NCI-H1694 treated with DMSO at 0.1 percent for 48 hours (cell line): Measurements from ENCODE around the gene ASXL2.

ENCODE experiments used
- DNase-seq: peaks from one replicate; lab custom pipeline; 2025; lab: John Stamatoyannopoulos, UW

ASXL2 gene

GRCh38 chr2:25797620-25798488, 80.4 kb downstream of the ASXL2 start:
- DNase-seq: no peak

GRCh38 chr2:25794544-25795276, 83.6 kb downstream of the ASXL2 start:
- no peak for DNase-seq

- DNase-seq: no peak
Observed at GRCh38 chr2:25790074-25790790, 88.1 kb downstream of the ASXL2 start.

- no peak for DNase-seq
Observed at GRCh38 chr2:25788457-25788856, 89.8 kb downstream of the ASXL2 start.

GRCh38 chr2:25787020-25787419, 91.3 kb downstream of the ASXL2 start:
- no peak for DNase-seq

- DNase-seq: no peak
Observed at GRCh38 chr2:25784404-25784803, 93.9 kb downstream of the ASXL2 start.

- DNase-seq: no peak
Observed at GRCh38 chr2:25777077-25777476, 101.2 kb downstream of the ASXL2 start.

GRCh38 chr2:25772078-25772477, 106.2 kb downstream of the ASXL2 start:
- DNase-seq: no peak

GRCh38 chr2:25763575-25763974, 114.7 kb downstream of the ASXL2 start:
- no peak for DNase-seq

GRCh38 chr2:25760297-25760696, 118.0 kb downstream of the ASXL2 start:
- no peak for DNase-seq

- DNase-seq: no peak
Observed at GRCh38 chr2:25758348-25758747, 119.9 kb downstream of the ASXL2 start.

GRCh38 chr2:25757906-25758305, 120.4 kb downstream of the ASXL2 start:
- no peak for DNase-seq

- no peak for DNase-seq
Observed at GRCh38 chr2:25756536-25756935, 121.8 kb downstream of the ASXL2 start.

GRCh38 chr2:25749676-25750075, 128.6 kb downstream of the ASXL2 start:
- no peak for DNase-seq

- DNase-seq: no peak
Observed at GRCh38 chr2:25744055-25744454, 134.2 kb downstream of the ASXL2 start.

- DNase-seq: no peak
Observed at GRCh38 chr2:25743132-25743830, 135.0 kb downstream of the ASXL2 start.

- DNase-seq: no peak
Observed at GRCh38 chr2:25742501-25742900, 135.8 kb downstream of the ASXL2 start.

- DNase-seq: no peak
Observed at GRCh38 chr2:25740810-25741381, 137.4 kb downstream of the ASXL2 start.

- no peak for DNase-seq
Observed at GRCh38 chr2:25738383-25739343, 139.6 kb downstream of the ASXL2 start.

GRCh38 chr2:25736899-25737515, 141.3 kb downstream of the ASXL2 start:
- no peak for DNase-seq
